Neural cell (in vitro differentiated cells): ENCODE results near the gene ZNF473. TPM values are rescaled to one million over a fixed set of nuclear protein-coding genes. Genes with fewer than 3 reads are reported as not detected.

Experiments
- H2AFZ ChIP-seq: fragments of 200-600, 300-800 bp; sonication (generic), shearing (Covaris generic); 2 replicates; pipeline ENCODE4 v1.6.0; 2014; ENCODE audit warnings: low read depth, mild to moderate bottlenecking, antibody characterized with exemption, low read length, moderate library complexity
- H3F3A ChIP-seq: fragments of 200-600 bp; shearing (Covaris generic); 2 replicates; pipeline ENCODE4 v1.6.1; 2016; ENCODE audit warnings: mild to moderate bottlenecking, moderate library complexity, mixed read lengths, antibody characterized with exemption, low read length; ENCODE audit not compliant: insufficient read depth, poor library complexity, severe bottlenecking
- H3K27ac ChIP-seq: fragments of 200-600, 300-800 bp; sonication (generic), shearing (Covaris generic); 2 replicates; pipeline ENCODE4 v1.5.1; 2014; ENCODE audit warnings: mild to moderate bottlenecking, low read length, moderate library complexity
- H3K27me3 ChIP-seq: fragments of 300-800, 200-600 bp; sonication (generic), shearing (Covaris generic); 2 replicates; pipeline ENCODE4 v1.6.0; 2014; ENCODE audit warnings: mild to moderate bottlenecking, low read depth, low read length, moderate library complexity; ENCODE audit not compliant: insufficient read depth
- H3K36me3 ChIP-seq: fragments of 300-800, 200-600 bp; sonication (generic), shearing (Covaris generic); 2 replicates; pipeline ENCODE4 v1.5.1; 2014; ENCODE audit warnings: mild to moderate bottlenecking, antibody characterized with exemption, low read length, moderate library complexity; ENCODE audit not compliant: insufficient read depth
- H3K4me2 ChIP-seq: fragments of 300-800, 200-600 bp; sonication (generic), shearing (Covaris generic); 2 replicates; pipeline ENCODE4 v1.6.0; 2014; ENCODE audit warnings: mild to moderate bottlenecking, low read length
- H3K4me3 ChIP-seq: fragments of 300-800, 200-600 bp; sonication (generic), shearing (Covaris generic); 2 replicates; pipeline ENCODE4 v1.5.1; 2014; ENCODE audit warnings: mild to moderate bottlenecking, low read length, moderate library complexity
- H3K79me2 ChIP-seq: fragments of 200-600 bp; shearing (Covaris generic); replicated peaks from 2 replicates; pipeline ENCODE4 v1.6.0; 2014; ENCODE audit warnings: mild to moderate bottlenecking, low read length, moderate library complexity; ENCODE audit not compliant: insufficient read depth
- H3K9ac ChIP-seq: fragments of 300-800, 200-600 bp; sonication (generic), shearing (Covaris generic); 2 replicates; pipeline ENCODE4 v1.6.1; 2016; ENCODE audit warnings: mild to moderate bottlenecking, low read length, mixed read lengths
- H3K9me2 ChIP-seq: fragments of 200-600 bp; shearing (Covaris generic); 2 replicates; pipeline ENCODE4 v1.6.1; 2016; ENCODE audit warnings: mild to moderate bottlenecking, low read length, mixed read lengths; ENCODE audit not compliant: insufficient read depth
- H3K9me3 ChIP-seq: fragments of 200-600, 300-800 bp; sonication (generic), shearing (Covaris generic); 2 replicates; pipeline ENCODE4 v1.6.1; 2016; ENCODE audit warnings: mild to moderate bottlenecking, mixed run types, low read length, moderate library complexity, mixed read lengths
- H4K20me1 ChIP-seq: fragments of 200-600 bp; shearing (Covaris generic); 2 replicates; pipeline ENCODE4 v1.6.1; 2016; ENCODE audit warnings: mild to moderate bottlenecking, mixed run types; ENCODE audit not compliant: insufficient read depth
- EP300 ChIP-seq: fragments of 450-650 bp; conservative IDR thresholded peaks from 2 replicates; pipeline ENCODE4 v1.6.1; 2014; ENCODE audit warnings: antibody characterized with exemption, mild to moderate bottlenecking, moderate library complexity; ENCODE audit not compliant: poor library complexity, severe bottlenecking
- EZH2 ChIP-seq: fragments of 200-600, 300-800 bp; shearing (Covaris generic), sonication (generic); IDR thresholded peaks from 2 replicates; pipeline ENCODE4 v1.6.1; 2014; ENCODE audit warnings: antibody characterized with exemption, low read length, borderline replicate concordance, mild to moderate bottlenecking; ENCODE audit not compliant: insufficient read depth, poor library complexity, severe bottlenecking
- MXI1 ChIP-seq: fragments of 450-650 bp; conservative IDR thresholded peaks from 2 replicates; pipeline ENCODE4 v1.6.1; 2014; ENCODE audit warnings: antibody characterized with exemption, mild to moderate bottlenecking; ENCODE audit not compliant: poor library complexity, severe bottlenecking
- POLR2AphosphoS5 ChIP-seq: IDR thresholded peaks from 2 replicates; pipeline ENCODE4 v1.6.1; 2012
- RAD21 ChIP-seq: fragments of 450-650 bp; conservative IDR thresholded peaks from 2 replicates; pipeline ENCODE4 v1.6.1; 2014; ENCODE audit warnings: antibody characterized with exemption, mild to moderate bottlenecking, moderate library complexity
- SMC3 ChIP-seq: fragments of 450-650 bp; conservative IDR thresholded peaks from 2 replicates; pipeline ENCODE4 v1.6.1; 2014; ENCODE audit warnings: antibody characterized with exemption, mild to moderate bottlenecking, moderate library complexity; ENCODE audit not compliant: poor library complexity
- TAF1 ChIP-seq: IDR thresholded peaks from 2 replicates; pipeline ENCODE4 v1.6.1; 2012; ENCODE audit warnings: low read depth
- polyA minus RNA-seq: library from RNA; depleted of rRNA, polyadenylated mRNA; stranded (reverse); fragments of >200 nt; gene quantifications from 2 replicates; pipeline ENCODE4 v1.2.3, GENCODE V29; 2014
- polyA plus RNA-seq: library from polyadenylated mRNA; depleted of rRNA; stranded (reverse); fragments of >200 nt; gene quantifications from 2 replicates; pipeline ENCODE4 v1.2.3, GENCODE V29; 2014
- TF ChIP-seq, protein P1 (sequence below): IDR thresholded peaks from 2 replicates; pipeline ENCODE4 v1.6.1; 2012; ENCODE audit warnings: borderline replicate concordance
- TF ChIP-seq, protein P2 (sequence below): fragments of 450-650 bp; IDR thresholded peaks from 2 replicates; pipeline ENCODE4 v1.5.1; 2014; ENCODE audit warnings: antibody characterized with exemption, mild to moderate bottlenecking, moderate library complexity; ENCODE audit not compliant: poor library complexity, severe bottlenecking

The ZNF473 gene
- polyA plus RNA-seq = 8.4 and 11.7 TPM in 2 replicates
- 22.4 and 28.9 TPM in 2 replicates for polyA minus RNA-seq

DNA sequence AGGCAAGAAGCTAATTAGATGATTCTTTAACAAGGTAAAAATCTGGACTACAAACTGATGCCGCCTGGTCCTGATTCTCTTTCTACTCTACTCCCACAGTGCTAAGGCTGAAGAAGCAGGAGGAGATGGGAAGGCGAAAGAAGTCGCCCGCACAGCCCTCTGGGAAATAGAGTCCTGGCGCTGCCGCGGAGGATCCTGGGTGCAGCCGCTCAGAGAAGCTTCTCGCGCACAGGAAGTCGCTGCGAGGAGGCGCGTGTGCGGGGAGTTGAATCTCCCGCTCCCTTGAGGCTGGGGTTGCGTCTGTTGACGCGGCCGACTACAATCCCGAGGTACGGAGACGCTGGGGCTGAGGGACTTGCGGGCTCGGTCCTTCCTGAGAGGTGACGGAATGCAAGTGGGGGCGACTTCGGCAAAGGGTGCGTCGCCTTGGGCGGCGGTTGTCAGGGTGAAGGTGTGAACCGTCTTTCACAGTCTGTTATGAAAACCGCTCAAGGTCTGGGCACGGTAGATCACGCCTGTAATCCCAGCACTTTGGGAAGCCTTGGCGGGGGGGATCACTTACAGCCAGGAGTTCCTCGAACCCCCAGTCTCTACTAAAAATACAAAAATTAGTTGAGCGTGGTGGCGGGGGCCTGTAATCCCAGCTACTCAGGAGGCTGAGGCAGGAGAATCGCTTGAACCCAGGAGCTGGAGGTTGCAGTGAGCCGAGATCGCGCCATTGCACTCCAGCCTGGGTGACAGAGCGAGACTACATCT, at the start of gene ZNF473:
Gene ZNF473 (plus strand): TSS at position 212 of the 756 bp plus-strand sequence. CDS start 5,078 bp downstream, outside the sequence.
- Histone ChIP-seq H3K4me2 (peak within 1 kb of the TSS; percentile 56), H4K20me1 (no peaks in the 10 kb centered on the region), H3F3A (no peaks in the 10 kb centered on the region), H3K79me2 (peaks cover 27% of the 10 kb centered on the region), H2AFZ (peak within 1 kb of the TSS; percentile 80), H3K9me3 (no peaks in the 10 kb centered on the region), H3K9me2 (no peaks in the 10 kb centered on the region), H3K9ac (peak within 1 kb of the TSS; percentile 72), H3K36me3 (no peaks in the 10 kb centered on the region), H3K4me3 (peak within 1 kb of the TSS; percentile 93), H3K27ac (peak within 1 kb of the TSS; percentile 84), H3K27me3 (no peaks in the 10 kb centered on the region)
- no peak for TF ChIP-seq RAD21
- peak; percentile 64 for TF ChIP-seq EP300
- TF ChIP-seq, protein P1, sequence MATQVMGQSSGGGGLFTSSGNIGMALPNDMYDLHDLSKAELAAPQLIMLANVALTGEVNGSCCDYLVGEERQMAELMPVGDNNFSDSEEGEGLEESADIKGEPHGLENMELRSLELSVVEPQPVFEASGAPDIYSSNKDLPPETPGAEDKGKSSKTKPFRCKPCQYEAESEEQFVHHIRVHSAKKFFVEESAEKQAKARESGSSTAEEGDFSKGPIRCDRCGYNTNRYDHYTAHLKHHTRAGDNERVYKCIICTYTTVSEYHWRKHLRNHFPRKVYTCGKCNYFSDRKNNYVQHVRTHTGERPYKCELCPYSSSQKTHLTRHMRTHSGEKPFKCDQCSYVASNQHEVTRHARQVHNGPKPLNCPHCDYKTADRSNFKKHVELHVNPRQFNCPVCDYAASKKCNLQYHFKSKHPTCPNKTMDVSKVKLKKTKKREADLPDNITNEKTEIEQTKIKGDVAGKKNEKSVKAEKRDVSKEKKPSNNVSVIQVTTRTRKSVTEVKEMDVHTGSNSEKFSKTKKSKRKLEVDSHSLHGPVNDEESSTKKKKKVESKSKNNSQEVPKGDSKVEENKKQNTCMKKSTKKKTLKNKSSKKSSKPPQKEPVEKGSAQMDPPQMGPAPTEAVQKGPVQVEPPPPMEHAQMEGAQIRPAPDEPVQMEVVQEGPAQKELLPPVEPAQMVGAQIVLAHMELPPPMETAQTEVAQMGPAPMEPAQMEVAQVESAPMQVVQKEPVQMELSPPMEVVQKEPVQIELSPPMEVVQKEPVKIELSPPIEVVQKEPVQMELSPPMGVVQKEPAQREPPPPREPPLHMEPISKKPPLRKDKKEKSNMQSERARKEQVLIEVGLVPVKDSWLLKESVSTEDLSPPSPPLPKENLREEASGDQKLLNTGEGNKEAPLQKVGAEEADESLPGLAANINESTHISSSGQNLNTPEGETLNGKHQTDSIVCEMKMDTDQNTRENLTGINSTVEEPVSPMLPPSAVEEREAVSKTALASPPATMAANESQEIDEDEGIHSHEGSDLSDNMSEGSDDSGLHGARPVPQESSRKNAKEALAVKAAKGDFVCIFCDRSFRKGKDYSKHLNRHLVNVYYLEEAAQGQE = no peak
- peak; percentile 34 for TF ChIP-seq TAF1
- TF ChIP-seq EZH2 = no peak
- TF ChIP-seq, protein P2, sequence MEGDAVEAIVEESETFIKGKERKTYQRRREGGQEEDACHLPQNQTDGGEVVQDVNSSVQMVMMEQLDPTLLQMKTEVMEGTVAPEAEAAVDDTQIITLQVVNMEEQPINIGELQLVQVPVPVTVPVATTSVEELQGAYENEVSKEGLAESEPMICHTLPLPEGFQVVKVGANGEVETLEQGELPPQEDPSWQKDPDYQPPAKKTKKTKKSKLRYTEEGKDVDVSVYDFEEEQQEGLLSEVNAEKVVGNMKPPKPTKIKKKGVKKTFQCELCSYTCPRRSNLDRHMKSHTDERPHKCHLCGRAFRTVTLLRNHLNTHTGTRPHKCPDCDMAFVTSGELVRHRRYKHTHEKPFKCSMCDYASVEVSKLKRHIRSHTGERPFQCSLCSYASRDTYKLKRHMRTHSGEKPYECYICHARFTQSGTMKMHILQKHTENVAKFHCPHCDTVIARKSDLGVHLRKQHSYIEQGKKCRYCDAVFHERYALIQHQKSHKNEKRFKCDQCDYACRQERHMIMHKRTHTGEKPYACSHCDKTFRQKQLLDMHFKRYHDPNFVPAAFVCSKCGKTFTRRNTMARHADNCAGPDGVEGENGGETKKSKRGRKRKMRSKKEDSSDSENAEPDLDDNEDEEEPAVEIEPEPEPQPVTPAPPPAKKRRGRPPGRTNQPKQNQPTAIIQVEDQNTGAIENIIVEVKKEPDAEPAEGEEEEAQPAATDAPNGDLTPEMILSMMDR = no peak
- peak; percentile 99 for TF ChIP-seq MXI1
- peak; percentile 88 for TF ChIP-seq POLR2AphosphoS5
- peak; percentile 45 for TF ChIP-seq SMC3

DNA sequence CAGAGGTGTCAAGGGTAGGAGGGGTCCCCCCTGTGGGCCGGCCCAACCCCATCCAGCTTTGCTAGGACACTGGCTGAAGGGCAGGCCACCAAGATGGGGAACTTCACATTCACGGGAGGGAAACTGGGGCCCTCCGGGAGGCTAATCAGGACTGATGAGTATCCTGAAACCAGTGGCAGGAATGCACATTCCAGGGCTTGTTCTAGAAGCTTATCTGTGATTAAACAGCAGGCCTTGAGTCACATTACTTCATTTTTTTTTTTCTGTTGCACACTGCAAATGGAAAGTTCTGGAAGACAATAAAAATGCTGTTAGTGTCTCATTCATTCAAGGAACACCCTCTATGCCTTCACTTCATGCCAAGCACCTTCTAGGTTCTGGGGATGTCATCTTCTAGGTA, 49.3 kb upstream of the ZNF473 start:
- no peak for TF ChIP-seq EZH2
- TF ChIP-seq EP300 = no peak
- Histone ChIP-seq H3K36me3 (no peaks in the 10 kb centered on the region), H3K9me2 (no peaks in the 10 kb centered on the region), H3K4me3 (no peak overlapping the region), H3K27me3 (no peaks in the 10 kb centered on the region), H3K4me2 (no peak overlapping the region), H3K9ac (no peak overlapping the region), H4K20me1 (no peaks in the 10 kb centered on the region), H3K9me3 (no peaks in the 10 kb centered on the region), H3K27ac (no peak overlapping the region), H2AFZ (no peak overlapping the region), H3K79me2 (no peaks in the 10 kb centered on the region), H3F3A (no peaks in the 10 kb centered on the region)
